Epithelial cell of proximal tubule (primary cell): ENCODE data around the gene MTOR. TPM values are rescaled to one million over a fixed set of nuclear protein-coding genes. Genes with fewer than 3 reads are reported as not detected.

Experiments used
- DNase-seq: peaks from one replicate; pipeline ENCODE4 v3.0.0-alpha.2; 2011; ENCODE audit warnings: low read depth
- H3K4me3 ChIP-seq: 2 replicates; pipeline ENCODE4 v1.5.1; 2011; ENCODE audit warnings: low read depth, mild to moderate bottlenecking, low read length
- total RNA-seq: library from RNA; depleted of rRNA; stranded (reverse); fragments of >200 nt; gene quantifications from 2 replicates; pipeline ENCODE4 v1.2.3, GENCODE V29; 2015
- TF ChIP-seq, protein P1 (sequence below): conservative IDR thresholded peaks from 2 replicates; pipeline ENCODE4 v1.5.1; 2012; ENCODE audit warnings: low read depth, mild to moderate bottlenecking, low read length

The MTOR gene
- total RNA-seq, 1 donor from 2014 or later = 34.2 TPM

GRCh38 chr1:11151114-11151513 lies 111.2 kb downstream of the MTOR start:
- no peak for DNase-seq
- TF ChIP-seq, protein P1, sequence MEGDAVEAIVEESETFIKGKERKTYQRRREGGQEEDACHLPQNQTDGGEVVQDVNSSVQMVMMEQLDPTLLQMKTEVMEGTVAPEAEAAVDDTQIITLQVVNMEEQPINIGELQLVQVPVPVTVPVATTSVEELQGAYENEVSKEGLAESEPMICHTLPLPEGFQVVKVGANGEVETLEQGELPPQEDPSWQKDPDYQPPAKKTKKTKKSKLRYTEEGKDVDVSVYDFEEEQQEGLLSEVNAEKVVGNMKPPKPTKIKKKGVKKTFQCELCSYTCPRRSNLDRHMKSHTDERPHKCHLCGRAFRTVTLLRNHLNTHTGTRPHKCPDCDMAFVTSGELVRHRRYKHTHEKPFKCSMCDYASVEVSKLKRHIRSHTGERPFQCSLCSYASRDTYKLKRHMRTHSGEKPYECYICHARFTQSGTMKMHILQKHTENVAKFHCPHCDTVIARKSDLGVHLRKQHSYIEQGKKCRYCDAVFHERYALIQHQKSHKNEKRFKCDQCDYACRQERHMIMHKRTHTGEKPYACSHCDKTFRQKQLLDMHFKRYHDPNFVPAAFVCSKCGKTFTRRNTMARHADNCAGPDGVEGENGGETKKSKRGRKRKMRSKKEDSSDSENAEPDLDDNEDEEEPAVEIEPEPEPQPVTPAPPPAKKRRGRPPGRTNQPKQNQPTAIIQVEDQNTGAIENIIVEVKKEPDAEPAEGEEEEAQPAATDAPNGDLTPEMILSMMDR = no peak

DNA sequence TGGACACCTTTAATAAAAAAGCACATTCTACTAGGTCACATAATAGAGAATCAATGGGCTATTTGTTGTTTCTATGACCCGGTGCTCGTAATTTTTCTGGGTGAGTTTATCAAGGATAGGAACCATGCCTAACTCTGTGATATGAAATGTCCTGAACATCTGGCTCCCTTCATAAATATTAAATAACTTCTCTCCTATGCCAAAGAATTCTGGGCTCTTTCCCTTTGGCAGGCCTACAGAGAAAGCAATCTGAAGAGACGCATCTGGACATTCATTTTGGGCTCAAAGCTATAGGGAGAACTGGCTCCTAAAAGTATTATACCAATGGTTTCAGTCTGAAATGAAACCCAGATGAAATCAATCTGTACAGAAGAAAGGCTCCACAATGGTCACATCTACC lies 112.0 kb downstream of the MTOR start:
- TF ChIP-seq, protein P1 = no peak
- no peak overlapping the region for H3K4me3 ChIP-seq
- DNase-seq = no peak

More at GRCh38 chr1:11151114-11151513, 111.2 kb downstream of the MTOR start:
- no peak overlapping the region for H3K4me3 ChIP-seq

- no peak overlapping the region for H3K4me3 ChIP-seq
- TF ChIP-seq, protein P1 = no peak
- DNase-seq = no peak
Observed at GRCh38 chr1:11147197-11147770, 115.1 kb downstream of the MTOR start.

DNA sequence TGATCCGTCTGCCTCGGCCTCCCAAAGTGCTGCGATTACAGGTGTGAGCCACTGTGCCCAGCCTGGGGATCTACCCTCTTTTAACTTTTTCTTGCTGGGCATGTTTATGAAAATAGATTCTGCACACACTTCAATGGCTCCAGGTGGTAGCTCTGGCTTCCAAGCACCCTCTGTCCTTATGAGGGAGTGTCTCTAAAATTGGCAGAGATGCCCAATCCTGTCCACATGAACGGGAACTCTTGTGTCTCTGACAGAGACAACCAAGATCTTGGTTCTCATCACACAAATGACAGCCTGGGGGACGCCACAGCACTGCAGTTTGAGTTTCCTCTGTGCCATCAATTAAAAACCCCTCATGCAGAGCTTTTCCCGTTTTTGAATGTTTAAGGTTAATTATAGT lies 116.6 kb downstream of the MTOR start:
- no peak overlapping the region for H3K4me3 ChIP-seq
- TF ChIP-seq, protein P1 = no peak
- no peak for DNase-seq

DNA sequence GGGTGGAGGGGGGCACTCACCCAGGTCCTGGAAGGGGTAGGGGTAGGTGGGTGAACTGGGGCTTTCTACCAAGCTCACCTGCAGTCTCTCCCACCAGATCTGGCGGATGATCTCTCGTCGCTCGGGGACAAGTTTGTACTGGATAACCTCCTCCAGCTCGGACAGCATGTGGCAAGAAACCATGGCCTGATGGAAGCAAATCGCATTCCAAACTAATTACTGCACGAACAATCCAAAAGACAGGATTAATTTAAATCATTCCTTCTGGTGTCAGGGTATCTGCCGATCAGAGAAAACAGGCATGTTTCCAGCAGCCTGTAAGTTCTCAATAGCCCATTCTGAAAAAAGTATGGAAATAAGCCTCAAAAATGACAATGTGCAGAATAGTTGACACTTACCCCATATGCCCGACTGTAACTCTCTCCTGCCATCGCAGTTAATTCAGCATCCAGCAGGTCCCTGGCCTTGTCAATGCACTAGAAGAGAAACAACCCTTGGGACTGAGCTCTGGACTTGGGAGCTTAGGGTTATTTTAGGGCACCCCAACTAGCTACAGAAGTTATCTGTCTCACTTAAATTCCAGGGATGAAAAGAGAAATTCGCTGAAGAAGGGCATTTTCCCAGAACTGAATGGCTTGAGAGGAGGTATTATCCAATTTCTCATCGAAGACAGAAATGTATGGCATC lies 117.6 kb downstream of the MTOR start:
- H3K4me3 ChIP-seq = no peak overlapping the region
- TF ChIP-seq, protein P1 = no peak
- no peak for DNase-seq

DNA sequence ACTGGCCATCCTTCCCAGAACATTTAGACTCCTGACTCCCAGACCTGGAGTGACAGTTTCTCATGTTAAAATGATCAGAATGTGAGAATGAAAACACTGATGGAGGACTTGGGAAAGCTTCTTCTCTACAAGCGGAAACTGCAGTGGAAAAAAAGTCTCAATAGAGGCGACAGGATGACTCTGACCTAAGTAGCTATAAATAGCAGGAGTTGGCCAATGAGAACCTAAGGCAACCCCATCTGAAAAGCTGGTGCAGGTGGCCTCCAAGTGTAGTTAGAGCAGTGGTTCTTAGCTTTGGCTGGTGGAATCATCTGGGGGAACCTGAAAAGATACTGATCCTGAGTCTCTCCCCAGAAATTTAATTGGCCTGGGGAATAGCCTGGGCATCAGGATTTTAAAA lies 118.4 kb downstream of the MTOR start:
- no peak overlapping the region for H3K4me3 ChIP-seq
- DNase-seq = no peak
- TF ChIP-seq, protein P1 = no peak

DNA sequence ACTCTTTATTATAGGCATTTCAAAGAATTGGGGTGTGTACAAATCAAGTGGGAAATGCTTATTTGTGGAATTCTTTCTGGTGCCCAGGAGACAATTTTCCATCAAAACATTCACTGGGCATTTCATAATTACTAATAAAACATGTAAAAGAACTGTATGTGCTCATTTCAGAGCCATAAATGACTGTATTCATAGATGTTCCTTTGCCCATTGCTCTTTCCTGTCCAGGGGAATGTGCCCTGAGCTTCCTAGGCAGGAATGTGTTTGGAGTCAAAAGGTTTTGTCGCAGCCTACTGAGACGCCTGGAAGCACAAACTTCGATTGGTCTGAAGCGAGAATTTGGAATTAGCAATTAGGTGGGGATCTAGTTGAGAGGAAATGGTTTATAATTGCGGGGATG lies 119.0 kb downstream of the MTOR start:
- no peak overlapping the region for H3K4me3 ChIP-seq
- DNase-seq = no peak
- TF ChIP-seq, protein P1 = no peak
